Endothelial cell of umbilical vein (primary cell): ENCODE measurements around the gene MRPL38. TPM values are rescaled to one million over a fixed set of nuclear protein-coding genes. Genes with fewer than 3 reads are reported as not detected.
A peak's percentile ranks its signal among the peaks of the same experiment; 100 is the strongest.

Experiments
- BruUV-seq: library from RNA; stranded (reverse); fragments of 400-500 nt; replicated peaks from 2 replicates; lab custom pipeline; 2021; lab: Mats Ljungman, UMichigan
- CTCF ChIA-PET: fragments of 300-600, 350-600 bp; sonication (Branson Sonifier 250); formaldehyde crosslinking; loops from one replicate; lab custom pipeline; 2021; ENCODE audit warnings: antibody characterized with exemption, inconsistent platforms; lab: Charles Lee
- POLR2A ChIA-PET: fragments of 300-600, 350-600 bp; sonication (Branson Sonifier 250); formaldehyde crosslinking; loops from one replicate; lab custom pipeline; 2021; ENCODE audit warnings: antibody characterized with exemption, inconsistent platforms; lab: Charles Lee
- DNase-seq: peaks from one replicate; pipeline ENCODE4 v3.0.0-alpha.2; 2011; ENCODE audit warnings: low read depth, low spot score
- FAIRE-seq: peaks from 2 replicates; lab custom pipeline; 2011; peaks lifted over from hg19 to GRCh38; lab: Jason Lieb, UNC
- H2AFZ ChIP-seq: 2 replicates; pipeline ENCODE4 v1.6.0; 2012; ENCODE audit warnings: low read depth, low read length, control low read depth, inconsistent platforms
- H3K27ac ChIP-seq: 2 replicates; pipeline ENCODE4 v1.5.1; 2011; ENCODE audit warnings: low read depth, mild to moderate bottlenecking, control low read depth, low read length, moderate library complexity; ENCODE audit not compliant: insufficient read depth
- H3K27me3 ChIP-seq, 2 experiments: 2 replicates each; pipeline versions ENCODE4 v1.6.0 to v1.6.1; 2011; ENCODE audit warnings: low read length in 2 of 2, mixed read lengths in 1 of 2; ENCODE audit not compliant: control insufficient read depth in 2 of 2, insufficient read depth in 2 of 2
- H3K36me3 ChIP-seq, 2 experiments: 2 replicates in 1 of 2; 3 replicates in 1 of 2; pipeline ENCODE4 v1.5.1; 2011; ENCODE audit warnings: low read length in 2 of 2, mild to moderate bottlenecking in 1 of 2, moderate library complexity in 1 of 2; ENCODE audit not compliant: control insufficient read depth in 2 of 2, insufficient read depth in 2 of 2; ENCODE audit errors: extremely low read depth in 1 of 2
- H3K4me1 ChIP-seq: 3 replicates; pipeline ENCODE4 v1.5.1; 2011; ENCODE audit warnings: mild to moderate bottlenecking, low read length; ENCODE audit not compliant: control insufficient read depth, insufficient read depth; ENCODE audit errors: extremely low read depth
- H3K4me2 ChIP-seq: 2 replicates; pipeline ENCODE4 v1.6.1; 2011; ENCODE audit warnings: low read length, control low read depth, mixed read lengths; ENCODE audit not compliant: insufficient read depth
- H3K4me3 ChIP-seq, 3 experiments: fragments of 200-600 bp in 1 of 3; sonication (generic), shearing (Covaris generic) in 1 of 3; replicated peaks in 1 of 3; 2 replicates each; pipeline ENCODE4 v1.5.1; 2011 to 2016; ENCODE audit warnings: control low read depth in 3 of 3, low read length in 3 of 3, mild to moderate bottlenecking in 2 of 3, inconsistent platforms in 1 of 3, low read depth in 1 of 3, moderate library complexity in 1 of 3; ENCODE audit not compliant: insufficient read depth in 1 of 3
- H3K79me2 ChIP-seq: 2 replicates; pipeline ENCODE4 v1.6.0; 2012; ENCODE audit warnings: low read length, inconsistent platforms; ENCODE audit not compliant: control insufficient read depth, insufficient read depth
- H3K9ac ChIP-seq: replicated peaks from 2 replicates; pipeline ENCODE3; 2011; ENCODE audit warnings: low read length, control low read depth; ENCODE audit not compliant: insufficient read depth; ENCODE audit errors: extremely low read depth
- H3K9me1 ChIP-seq: replicated peaks from 3 replicates; pipeline ENCODE4 v1.6.0; 2011; ENCODE audit warnings: mild to moderate bottlenecking, low read length; ENCODE audit not compliant: control insufficient read depth, insufficient read depth; ENCODE audit errors: extremely low read depth
- H3K9me3 ChIP-seq: replicated peaks from 2 replicates; pipeline ENCODE4 v1.5.1; 2012; ENCODE audit warnings: low read length, inconsistent platforms; ENCODE audit not compliant: control insufficient read depth, insufficient read depth
- H4K20me1 ChIP-seq: replicated peaks from 2 replicates; pipeline ENCODE3; 2011; ENCODE audit warnings: mild to moderate bottlenecking, low read length; ENCODE audit not compliant: control insufficient read depth, insufficient read depth; ENCODE audit errors: extremely low read depth
- EZH2 ChIP-seq: IDR thresholded peaks from 2 replicates; pipeline ENCODE4 v1.6.1; 2012; ENCODE audit warnings: borderline replicate concordance, low read depth, mild to moderate bottlenecking, moderate library complexity, low read length, inconsistent platforms; ENCODE audit not compliant: severe bottlenecking
- FOS ChIP-seq: IDR thresholded peaks from 2 replicates; pipeline ENCODE4 v1.6.1; 2011; ENCODE audit warnings: mild to moderate bottlenecking, low read length, moderate library complexity, borderline replicate concordance; ENCODE audit not compliant: insufficient read depth
- GATA2 ChIP-seq: IDR thresholded peaks from 2 replicates; pipeline ENCODE4 v1.7.0; 2011; ENCODE audit warnings: low read depth, mild to moderate bottlenecking, moderate library complexity, mixed read lengths, low read length; ENCODE audit not compliant: insufficient read length, insufficient read depth
- JUN ChIP-seq: IDR thresholded peaks from 2 replicates; pipeline ENCODE4 v1.6.1; 2011; ENCODE audit warnings: borderline replicate concordance, low read depth; ENCODE audit not compliant: insufficient read length, insufficient read depth
- MYC ChIP-seq: IDR thresholded peaks from one replicate; pipeline ENCODE4 v1.6.1; 2011; ENCODE audit warnings: mild to moderate bottlenecking, low read depth, low read length
- POLR2A ChIP-seq: IDR thresholded peaks from 2 replicates; pipeline ENCODE4 v1.6.1; 2012; ENCODE audit warnings: low read depth, mild to moderate bottlenecking, control low read depth, low read length
- POLR2AphosphoS5 ChIP-seq: IDR thresholded peaks from 2 replicates; pipeline ENCODE4 v1.6.1; 2012; ENCODE audit warnings: low read depth, mild to moderate bottlenecking, control low read depth, low read length, moderate library complexity; ENCODE audit not compliant: insufficient read depth
- dilution Hi-C: fragments of 300-500 bp; cut with MboI; formaldehyde crosslinking; loops from one replicate; pipeline ENCODE4 v1.15.0; 2019; ENCODE audit warnings: low sequenced_read_pairs; ENCODE audit not compliant: extremely low pct_ligation_motif_present
- intact Hi-C: fragments of 100-400 bp; cut with micrococcal nuclease; formaldehyde crosslinking; loops from one replicate; pipeline ENCODE4 v1.10.0; 2022
- polyA plus RNA-seq, 4 experiments: library from polyadenylated mRNA; depleted of rRNA in 3 of 4; stranded (reverse) in 3 of 4; unstranded in 1 of 4; fragments of >200 nt; gene quantifications; 2 replicates each; pipeline versions ENCODE4 v1.2.1 to v1.2.3, GENCODE V29; 2011 to 2012; ENCODE audit warnings: missing spikeins in 1 of 4
- total RNA-seq: library from RNA; stranded (reverse); gene quantifications from 2 replicates; pipeline ENCODE4 v1.2.3, GENCODE V29; 2021
- TF ChIP-seq, protein P1 (sequence below): IDR thresholded peaks from 2 replicates; pipeline ENCODE4 v1.6.1; 2011; ENCODE audit not compliant: insufficient read depth, insufficient read length
- TF ChIP-seq, protein P2 (sequence below), 2 donors: IDR thresholded peaks; 1 replicate in 1 of 2; 2 replicates in 1 of 2; pipeline ENCODE4 v1.5.1; 2011; ENCODE audit warnings: low read length in 2 of 2, mild to moderate bottlenecking in 2 of 2, moderate library complexity in 2 of 2, control low read depth in 1 of 2, inconsistent platforms in 1 of 2, low read depth in 1 of 2; ENCODE audit not compliant: insufficient read depth in 1 of 2; ENCODE audit errors: extremely low read depth in 1 of 2

The MRPL38 gene
- total and polyA plus RNA-seq, 2 donors (not counting 3 experiments of a cell fraction or from before 2014, with no cell fraction given), result 82.7 to 93.8 TPM

DNA sequence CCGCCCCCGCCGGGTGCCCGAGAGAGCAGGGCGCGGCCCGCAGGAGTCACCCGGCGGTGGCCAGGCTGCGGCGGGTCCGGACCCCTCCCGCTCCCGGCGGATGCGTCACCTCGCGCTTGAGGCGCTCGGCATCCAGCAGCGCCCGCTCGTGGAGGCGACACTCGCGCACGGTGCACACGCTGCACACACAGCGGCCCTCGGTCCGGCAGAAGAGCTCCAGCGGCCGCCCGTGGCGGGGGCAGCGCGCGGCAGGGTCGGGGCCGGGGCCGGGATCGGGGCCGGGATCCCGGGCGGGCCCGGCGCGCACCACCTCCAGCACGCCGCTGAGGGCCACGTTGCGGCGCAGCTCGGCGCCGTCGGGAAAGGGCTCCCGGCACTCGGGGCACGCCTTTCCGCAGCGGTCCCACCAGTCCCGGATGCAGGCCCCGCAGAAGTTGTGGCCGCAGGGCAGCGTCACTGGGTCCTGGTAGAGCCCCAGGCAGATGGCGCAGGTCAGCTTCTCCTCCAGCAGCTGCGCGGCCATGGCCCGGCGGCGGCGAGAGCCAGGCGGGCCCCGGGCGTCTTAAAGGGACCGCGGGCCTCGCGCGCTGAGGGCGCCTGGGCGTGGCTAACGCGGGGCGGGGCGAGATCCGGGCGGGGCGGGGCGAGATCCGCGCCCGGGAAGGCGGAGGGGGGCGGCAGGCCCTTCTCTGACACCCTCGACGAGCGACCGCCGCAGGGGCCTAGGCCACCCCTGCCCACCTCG, 8.1 kb downstream of the MRPL38 start, which contains the start of gene TRIM65:
Gene TRIM65, minus strand, starts transcription at position 537 of the 745 bp plus-strand sequence. Its CDS starts 14 bp downstream, at position 523.
- Histone ChIP-seq H3K27me3 (no peaks in the 10 kb centered on the region), H3K4me2 (peak within 1 kb of the TSS; percentile 49), H4K20me1 (no peaks in the 10 kb centered on the region), H3K79me2 (peaks cover 22% of the 10 kb centered on the region), H3K9me3 (no peaks in the 10 kb centered on the region), H3K9ac (peak within 1 kb of the TSS; percentile 70), H2AFZ (peak within 1 kb of the TSS; percentile 80), H3K4me3 (peak within 1 kb of the TSS; percentile 50 to 58 (median 57)), H3K4me1 (peaks cover 11% of the 10 kb centered on the region), H3K36me3 (peaks cover 7 to 26% of the 10 kb centered on the region in 2 experiments), H3K27ac (peak within 1 kb of the TSS; percentile 67), H3K9me1 (no peaks in the 10 kb centered on the region)
- peak; percentile 69 for DNase-seq
- BruUV-seq, result no TSS peak
- peak; percentile 37 for FAIRE-seq
- ChIA-PET POLR2A (interaction anchor here (1.3 kb wide), 1 partner anchor 117 kb away, joined by 4 read pairs; no protein-coding TSS in a partner anchor), CTCF (interaction anchor here (0.7 to 3.6 kb wide), 26 partner anchors 8 to 143 kb away, joined by 3 to 42 read pairs (median 4); partner anchors contain the start of genes GALK1, MRPL38, TRIM47 and WBP2)
- dilution Hi-C loops, result no loop called here
- TF ChIP-seq POLR2A, result peak; percentile 79
- TF ChIP-seq, protein P1, sequence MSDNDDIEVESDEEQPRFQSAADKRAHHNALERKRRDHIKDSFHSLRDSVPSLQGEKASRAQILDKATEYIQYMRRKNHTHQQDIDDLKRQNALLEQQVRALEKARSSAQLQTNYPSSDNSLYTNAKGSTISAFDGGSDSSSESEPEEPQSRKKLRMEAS, result peak; percentile 31
- TF ChIP-seq, protein P2, sequence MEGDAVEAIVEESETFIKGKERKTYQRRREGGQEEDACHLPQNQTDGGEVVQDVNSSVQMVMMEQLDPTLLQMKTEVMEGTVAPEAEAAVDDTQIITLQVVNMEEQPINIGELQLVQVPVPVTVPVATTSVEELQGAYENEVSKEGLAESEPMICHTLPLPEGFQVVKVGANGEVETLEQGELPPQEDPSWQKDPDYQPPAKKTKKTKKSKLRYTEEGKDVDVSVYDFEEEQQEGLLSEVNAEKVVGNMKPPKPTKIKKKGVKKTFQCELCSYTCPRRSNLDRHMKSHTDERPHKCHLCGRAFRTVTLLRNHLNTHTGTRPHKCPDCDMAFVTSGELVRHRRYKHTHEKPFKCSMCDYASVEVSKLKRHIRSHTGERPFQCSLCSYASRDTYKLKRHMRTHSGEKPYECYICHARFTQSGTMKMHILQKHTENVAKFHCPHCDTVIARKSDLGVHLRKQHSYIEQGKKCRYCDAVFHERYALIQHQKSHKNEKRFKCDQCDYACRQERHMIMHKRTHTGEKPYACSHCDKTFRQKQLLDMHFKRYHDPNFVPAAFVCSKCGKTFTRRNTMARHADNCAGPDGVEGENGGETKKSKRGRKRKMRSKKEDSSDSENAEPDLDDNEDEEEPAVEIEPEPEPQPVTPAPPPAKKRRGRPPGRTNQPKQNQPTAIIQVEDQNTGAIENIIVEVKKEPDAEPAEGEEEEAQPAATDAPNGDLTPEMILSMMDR (IDR thresholded peaks at IDR 0.05; ENCODE audit: extremely low read depth in 1 of 2, insufficient read depth in 1 of 2, low read depth in 1 of 2, low read length in 2 of 2), result peak; percentile 31 to 42
- no peak for TF ChIP-seq GATA2
- peak; percentile 6 for TF ChIP-seq MYC
- TF ChIP-seq FOS, result peak; percentile 52
- TF ChIP-seq JUN, result no peak
- TF ChIP-seq EZH2, result no peak
- peak; percentile 79 for TF ChIP-seq POLR2AphosphoS5
- intact Hi-C loops, result loop anchor here (1.0 to 5.0 kb wide), 4 partner anchors 19 to 119 kb away; partner anchors contain the start of genes UNC13D and WBP2
